GM18498 (cell line): ENCODE results near the gene ARL4D.
"Not testable (repeated sequence)": the region's sequence is repeated elsewhere in the genome, so short reads cannot be mapped to it uniquely, and the experiment has no call there.

ENCODE experiments used
- ATAC-seq: cut with Tn5 transposase; IDR thresholded peaks from one replicate; pipeline ENCODE4 v1.9.1; 2021; ENCODE audit warnings: mild to moderate bottlenecking, moderate library complexity; ENCODE audit not compliant: unreplicated experiment

Gene ARL4D

GRCh38 chr17:43398724-43399595, at the start of gene ARL4D:
TSS of gene ARL4D (plus strand) at chr17:43398993. CDS start at chr17:43399733, 740 bp downstream.
- peak; percentile 65 for ATAC-seq

GRCh38 chr17:43349142-43349541, 49.7 kb upstream of the ARL4D start:
- ATAC-seq, result no peak

GRCh38 chr17:43350888-43351361, 47.9 kb upstream of the ARL4D start:
- no peak for ATAC-seq

GRCh38 chr17:43351691-43352090, 47.1 kb upstream of the ARL4D start:
- no peak for ATAC-seq

- no peak for ATAC-seq
Measured at GRCh38 chr17:43352579-43353331, 46.0 kb upstream of the ARL4D start.

GRCh38 chr17:43353393-43353792, 45.4 kb upstream of the ARL4D start:
- ATAC-seq, result no peak

- ATAC-seq, result no peak
Measured at GRCh38 chr17:43354371-43354770, 44.4 kb upstream of the ARL4D start.

GRCh38 chr17:43356450-43356849, 42.3 kb upstream of the ARL4D start:
- no peak for ATAC-seq

GRCh38 chr17:43356999-43357398, 41.8 kb upstream of the ARL4D start:
- no peak for ATAC-seq

GRCh38 chr17:43359469-43360110, 39.2 kb upstream of the ARL4D start:
- ATAC-seq, result no peak

GRCh38 chr17:43360376-43360738, 38.4 kb upstream of the ARL4D start:
- peak; percentile 14 for ATAC-seq

- peak; percentile 71 for ATAC-seq
Measured at GRCh38 chr17:43360739-43361505, 37.9 kb upstream of the ARL4D start.

- ATAC-seq, result no peak
Measured at GRCh38 chr17:43363181-43363925, 35.4 kb upstream of the ARL4D start.

- ATAC-seq, result no peak
Measured at GRCh38 chr17:43363926-43364285, 34.9 kb upstream of the ARL4D start.

- ATAC-seq, result no peak
Measured at GRCh38 chr17:43365356-43365755, 33.4 kb upstream of the ARL4D start.

- not testable (repeated sequence) for ATAC-seq
Measured at GRCh38 chr17:43365921-43366320, 32.9 kb upstream of the ARL4D start.

- no peak for ATAC-seq
Measured at GRCh38 chr17:43366891-43367736, 31.7 kb upstream of the ARL4D start.

- ATAC-seq, result peak; percentile 32
Measured at GRCh38 chr17:43367737-43368242, 31.0 kb upstream of the ARL4D start.
